Activated CD4-positive, CD25-positive, alpha-beta regulatory T cell treated with anti-CD3 and anti-CD28 coated beads, Interleukin-2, amount 50 U/mL, for 16 hours (primary cell): ENCODE results near the gene SLC15A3.

Experiments
- DNase-seq: peaks from one replicate; pipeline ENCODE4 v3.0.0-alpha.2; 2020; ENCODE audit warnings: low read depth, low spot score

SLC15A3 gene

DNA sequence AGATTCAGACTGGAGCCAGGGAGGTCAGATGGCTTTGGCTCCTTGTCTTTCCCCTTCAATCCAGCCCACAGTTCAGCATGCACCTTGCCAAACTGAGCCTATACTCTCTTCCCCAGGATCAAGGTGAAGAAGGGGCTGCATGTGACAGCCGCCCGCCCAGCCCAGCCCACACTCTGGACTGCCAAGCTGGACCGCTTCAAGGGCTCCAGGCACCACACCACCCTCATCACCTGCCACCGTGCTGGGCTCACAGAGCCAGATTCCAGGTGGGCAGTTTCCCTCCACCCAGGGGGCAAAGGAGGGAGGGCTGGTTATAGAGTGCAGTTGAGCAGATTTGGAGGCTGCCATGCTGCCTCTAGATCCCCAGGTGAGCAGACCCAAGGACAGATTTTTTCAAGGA lies 21.6 kb downstream of the SLC15A3 start:
- no peak for DNase-seq

- DNase-seq, result no peak
These were observed 22.2 kb downstream of the SLC15A3 start for GRCh38 chr11:60929764-60930163.

- no peak for DNase-seq
These were observed 23.4 kb downstream of the SLC15A3 start for GRCh38 chr11:60928563-60929001.

DNA sequence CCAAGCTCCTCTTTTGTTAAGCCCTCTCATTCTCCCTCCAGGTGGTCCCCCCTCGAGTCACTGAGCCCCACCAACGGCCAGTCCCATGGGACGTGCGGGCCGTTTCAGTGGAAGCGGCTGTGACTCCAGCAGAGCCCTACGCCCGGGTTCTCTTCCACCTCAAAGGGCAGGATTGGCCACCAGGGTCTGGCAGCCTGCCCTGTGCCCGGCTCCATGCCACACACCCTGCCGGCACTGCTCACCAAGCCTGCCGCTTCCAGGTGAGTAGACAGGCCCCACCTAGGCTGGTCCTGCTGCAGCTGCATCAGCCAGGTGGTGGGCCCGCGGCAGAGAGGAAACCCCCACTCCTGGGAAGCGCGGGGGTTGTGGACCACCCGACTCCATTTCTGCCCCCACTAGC lies 24.4 kb downstream of the SLC15A3 start:
- no peak for DNase-seq

DNA sequence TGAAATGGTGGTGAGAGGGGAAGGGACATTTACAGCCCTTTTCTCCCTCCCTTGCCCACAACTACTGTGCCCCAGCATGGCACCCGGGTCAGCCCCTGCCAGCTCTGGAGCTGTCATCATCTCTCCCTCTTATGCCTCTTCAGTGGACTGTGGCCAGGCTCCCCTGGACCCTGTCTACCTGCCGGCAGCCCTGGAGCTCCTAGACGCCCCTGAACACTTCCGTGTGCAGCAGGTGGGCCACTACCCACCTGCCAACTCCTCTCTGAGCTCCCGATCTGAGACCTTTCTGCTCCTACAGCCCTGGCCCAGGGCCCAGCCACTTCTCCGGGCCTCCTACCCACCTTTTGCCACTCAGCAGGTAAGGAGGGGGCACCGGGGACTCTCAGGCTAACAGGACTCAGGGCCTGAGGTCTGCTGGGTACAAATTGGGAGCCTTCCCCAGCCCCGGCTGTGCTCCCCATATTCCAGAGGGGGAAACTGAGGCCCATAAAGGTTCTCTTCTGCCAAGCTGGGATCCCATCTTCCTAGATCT lies 24.8 kb downstream of the SLC15A3 start:
- no peak for DNase-seq

DNA sequence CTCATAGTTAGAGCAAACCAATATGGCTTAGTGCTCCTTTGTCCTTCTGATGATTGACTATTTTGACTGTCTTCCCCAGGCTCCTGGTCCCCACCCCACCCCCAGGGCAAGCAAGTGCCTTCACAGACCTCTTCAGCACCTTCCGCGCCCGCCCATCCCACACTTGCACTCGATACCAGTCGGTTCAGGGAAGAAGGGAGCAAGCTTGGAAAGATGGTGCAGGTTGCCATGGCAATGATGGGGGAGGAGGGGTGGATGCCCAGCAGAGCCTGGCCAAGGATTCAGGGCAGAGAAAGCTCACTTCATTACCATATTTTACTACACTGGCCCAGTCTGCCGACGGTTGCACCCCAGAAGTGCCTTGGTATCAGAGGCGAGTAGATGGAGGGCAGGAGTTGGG lies 25.5 kb downstream of the SLC15A3 start:
- no peak for DNase-seq

GRCh38 chr11:60925868-60926267 lies 26.1 kb downstream of the SLC15A3 start:
- DNase-seq, result no peak

GRCh38 chr11:60924906-60925853 lies 26.8 kb downstream of the SLC15A3 start:
- DNase-seq, result no peak

- no peak for DNase-seq
These were observed 27.7 kb downstream of the SLC15A3 start, which contains the start of gene TMEM132A for GRCh38 chr11:60924110-60924905. Gene TMEM132A (plus strand): TSS chr11:60924460. CDS start chr11:60924634, 174 bp downstream.

- no peak for DNase-seq
These were observed 28.2 kb downstream of the SLC15A3 start for GRCh38 chr11:60923800-60924109.

DNA sequence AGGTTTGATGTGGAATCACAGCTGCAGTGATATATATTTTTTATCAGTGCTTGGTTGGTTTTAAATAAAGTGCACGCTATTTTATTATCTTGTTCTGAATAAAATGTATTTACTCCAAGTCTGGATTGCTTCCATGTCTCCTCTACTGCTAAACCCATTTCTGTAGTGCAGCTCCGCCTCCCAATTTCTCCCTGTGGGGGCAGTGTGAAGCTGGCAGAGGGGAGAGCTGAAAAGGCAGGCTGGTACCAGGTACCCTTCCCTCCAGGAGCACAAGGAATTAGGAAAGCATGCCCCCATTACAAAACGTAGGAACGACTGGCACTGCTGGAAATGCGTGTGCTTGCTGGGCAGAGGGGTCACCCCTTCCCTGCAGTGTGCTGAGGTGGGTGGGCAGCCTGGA lies 28.6 kb downstream of the SLC15A3 start:
- no peak for DNase-seq

GRCh38 chr11:60922906-60923305 lies 29.1 kb downstream of the SLC15A3 start:
- no peak for DNase-seq

GRCh38 chr11:60921777-60922335 lies 30.1 kb downstream of the SLC15A3 start:
- DNase-seq, result no peak

- DNase-seq, result no peak
These were observed 30.7 kb downstream of the SLC15A3 start for GRCh38 chr11:60921259-60921658.

DNA sequence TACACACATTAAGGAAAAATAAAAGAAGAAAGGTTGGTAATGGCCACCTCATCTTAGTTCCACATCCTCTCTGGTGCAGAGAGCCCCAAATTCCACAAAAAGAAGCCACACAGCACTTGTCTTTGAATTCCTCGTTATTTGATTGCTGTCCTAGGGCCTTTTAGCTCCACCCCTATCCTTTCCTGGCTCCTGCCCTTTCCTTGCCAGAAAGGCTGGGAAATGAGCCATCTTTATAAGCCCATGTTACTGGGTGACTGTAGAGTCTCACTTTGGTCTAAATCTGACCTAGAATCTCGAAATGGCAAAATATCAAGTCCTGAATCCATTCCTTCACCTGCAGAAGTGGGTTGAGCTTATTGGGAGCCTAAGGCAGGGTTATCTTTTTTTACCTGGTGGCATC lies 32.0 kb downstream of the SLC15A3 start:
- no peak for DNase-seq

DNA sequence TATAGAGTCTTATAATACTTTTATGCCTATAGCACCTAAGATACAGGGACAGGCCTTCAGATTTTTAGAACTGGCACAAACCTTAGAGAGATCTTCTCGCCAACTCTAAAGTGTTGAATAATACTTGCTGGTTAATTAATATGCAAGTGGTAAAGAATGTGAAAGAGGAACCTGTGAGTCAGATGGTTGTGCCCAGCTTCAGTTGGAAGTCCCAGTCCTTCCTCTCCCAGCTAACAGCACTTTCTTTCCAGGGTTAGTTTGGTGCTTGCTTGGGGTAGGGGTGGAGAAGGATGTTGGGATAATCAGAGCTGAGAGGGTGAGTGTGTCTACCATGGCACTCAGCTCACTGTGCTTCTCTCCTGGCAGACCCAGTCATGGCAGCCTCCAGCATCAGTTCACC lies 32.7 kb downstream of the SLC15A3 start:
- DNase-seq, result no peak

- DNase-seq, result no peak
These were observed 33.1 kb downstream of the SLC15A3 start for GRCh38 chr11:60918939-60919265.

- no peak for DNase-seq
These were observed 33.6 kb downstream of the SLC15A3 start for GRCh38 chr11:60918251-60918938.

DNA sequence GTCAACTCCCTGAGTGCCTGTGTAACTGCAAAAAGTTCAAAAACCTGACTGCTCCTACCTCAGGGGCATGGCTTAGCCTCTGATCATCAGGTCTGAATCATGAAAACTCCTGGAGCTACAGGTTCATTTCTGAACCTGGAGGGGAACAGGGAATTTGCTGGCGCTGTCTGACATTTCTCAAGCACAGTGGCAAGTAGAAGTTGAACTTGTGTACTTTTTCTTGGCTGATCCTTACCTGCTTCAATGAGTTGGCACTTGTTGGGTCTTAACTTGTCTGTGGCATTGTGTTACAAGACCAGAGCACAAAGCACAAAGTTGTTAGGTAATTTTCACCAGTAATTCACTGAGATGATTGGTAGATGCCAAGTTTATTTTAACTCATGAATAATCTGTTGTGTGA lies 34.7 kb downstream of the SLC15A3 start:
- no peak for DNase-seq

DNA sequence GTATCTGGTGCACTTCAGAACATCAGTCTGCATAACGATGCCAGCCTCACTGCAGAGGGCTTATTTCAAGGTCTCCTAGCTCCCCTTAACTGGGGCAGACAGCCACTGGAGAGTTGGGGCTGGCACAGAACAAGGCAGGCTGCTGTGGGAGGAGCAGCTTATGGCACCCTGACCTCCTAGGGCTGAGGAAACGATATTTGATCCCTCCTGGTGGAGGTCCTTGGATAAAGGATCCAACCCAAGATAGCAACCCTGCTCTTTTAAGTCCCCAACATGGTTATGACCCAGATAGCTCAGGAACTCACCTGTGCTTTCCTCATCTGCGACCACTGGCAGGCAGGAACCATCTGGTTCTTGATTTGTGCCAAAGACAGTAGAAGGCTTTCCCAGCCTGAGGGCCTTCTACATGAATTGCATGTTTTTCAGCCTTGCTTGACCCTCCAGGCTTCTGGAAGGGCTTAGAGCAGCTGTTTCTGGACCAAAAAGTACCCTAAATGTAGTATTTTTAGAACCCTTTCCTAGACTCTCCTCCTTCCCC lies 35.2 kb downstream of the SLC15A3 start:
- DNase-seq, result no peak

DNA sequence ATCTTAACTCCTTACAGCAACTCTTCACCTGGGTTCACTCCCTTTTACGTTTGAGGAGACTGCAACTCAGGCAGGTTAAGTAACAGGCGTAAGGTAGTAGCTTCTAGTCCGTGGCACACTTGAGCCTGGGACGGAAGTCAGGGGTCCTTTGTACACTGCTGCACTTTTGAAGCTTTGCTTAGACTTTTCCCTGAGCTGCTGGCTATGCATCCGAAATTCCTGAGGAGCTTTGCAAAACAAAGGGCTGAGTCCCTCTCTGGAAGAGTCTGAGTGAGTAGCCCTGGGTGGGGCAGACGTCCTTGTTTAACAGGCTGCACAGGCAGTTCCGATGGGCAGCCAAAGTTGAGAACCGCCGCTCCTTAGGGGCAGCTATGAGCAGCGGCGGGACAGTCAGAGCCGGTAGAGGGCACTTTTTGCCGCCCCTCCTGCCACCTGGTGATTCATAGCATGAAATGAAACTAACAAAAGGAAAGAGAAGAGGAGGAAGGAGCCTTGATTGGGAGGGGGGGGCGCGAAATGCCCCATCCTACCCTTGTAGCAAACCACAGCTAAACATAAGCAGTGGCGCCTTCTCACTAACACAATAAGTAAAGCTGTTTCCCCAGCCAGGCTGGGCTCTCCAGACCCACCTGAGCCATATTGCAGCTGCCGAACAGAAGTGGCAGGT lies 36.6 kb downstream of the SLC15A3 start:
- peak; percentile 40 for DNase-seq
